ENCODE measurements around the gene PGM2. TPM values are rescaled to one million over a fixed set of nuclear protein-coding genes. Genes with fewer than 3 reads are reported as not detected.

The PGM2 gene
- total and polyA plus RNA-seq, 10 of the 15 experiments (the other 5 are each of a cell fraction or from before 2014, with no cell fraction given) = 11.9 to 41.7 (median 37.1) TPM

DNA sequence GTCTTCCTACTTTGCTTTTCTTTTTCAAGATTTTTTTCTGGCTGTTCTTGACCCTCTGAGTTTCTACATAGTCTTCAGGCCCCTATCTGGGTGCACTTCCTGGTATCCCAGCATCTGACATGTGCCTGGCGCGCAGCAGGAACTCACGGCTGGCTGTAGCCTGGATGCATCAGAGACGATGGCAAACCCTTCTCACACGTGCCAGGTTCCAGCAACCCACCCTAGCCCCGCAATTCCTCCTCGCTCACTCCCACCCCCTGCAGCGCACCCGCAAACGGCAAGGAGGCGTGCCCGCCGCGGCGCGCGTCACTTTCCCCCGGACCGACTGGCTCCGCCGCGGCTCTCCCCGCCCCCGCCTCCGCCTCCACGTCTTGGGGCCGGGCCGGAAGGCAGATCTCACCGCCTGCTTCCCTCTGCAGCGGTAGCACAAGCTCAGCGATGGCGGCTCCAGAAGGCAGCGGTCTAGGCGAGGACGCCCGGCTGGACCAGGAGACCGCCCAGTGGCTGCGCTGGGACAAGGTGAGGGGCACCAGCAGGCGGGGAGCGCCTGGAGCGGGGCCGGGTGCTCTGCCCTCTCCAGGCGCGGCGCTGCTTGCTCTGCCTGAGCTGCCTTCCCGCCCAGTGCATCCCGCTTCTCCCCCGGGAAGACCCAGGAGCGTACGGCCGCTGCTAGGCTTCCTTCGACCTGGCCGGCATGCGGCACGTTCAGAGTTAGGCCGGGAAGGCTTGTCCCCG is at the start of gene PGM2 (continued):
- TF ChIP-seq, protein P1, sequence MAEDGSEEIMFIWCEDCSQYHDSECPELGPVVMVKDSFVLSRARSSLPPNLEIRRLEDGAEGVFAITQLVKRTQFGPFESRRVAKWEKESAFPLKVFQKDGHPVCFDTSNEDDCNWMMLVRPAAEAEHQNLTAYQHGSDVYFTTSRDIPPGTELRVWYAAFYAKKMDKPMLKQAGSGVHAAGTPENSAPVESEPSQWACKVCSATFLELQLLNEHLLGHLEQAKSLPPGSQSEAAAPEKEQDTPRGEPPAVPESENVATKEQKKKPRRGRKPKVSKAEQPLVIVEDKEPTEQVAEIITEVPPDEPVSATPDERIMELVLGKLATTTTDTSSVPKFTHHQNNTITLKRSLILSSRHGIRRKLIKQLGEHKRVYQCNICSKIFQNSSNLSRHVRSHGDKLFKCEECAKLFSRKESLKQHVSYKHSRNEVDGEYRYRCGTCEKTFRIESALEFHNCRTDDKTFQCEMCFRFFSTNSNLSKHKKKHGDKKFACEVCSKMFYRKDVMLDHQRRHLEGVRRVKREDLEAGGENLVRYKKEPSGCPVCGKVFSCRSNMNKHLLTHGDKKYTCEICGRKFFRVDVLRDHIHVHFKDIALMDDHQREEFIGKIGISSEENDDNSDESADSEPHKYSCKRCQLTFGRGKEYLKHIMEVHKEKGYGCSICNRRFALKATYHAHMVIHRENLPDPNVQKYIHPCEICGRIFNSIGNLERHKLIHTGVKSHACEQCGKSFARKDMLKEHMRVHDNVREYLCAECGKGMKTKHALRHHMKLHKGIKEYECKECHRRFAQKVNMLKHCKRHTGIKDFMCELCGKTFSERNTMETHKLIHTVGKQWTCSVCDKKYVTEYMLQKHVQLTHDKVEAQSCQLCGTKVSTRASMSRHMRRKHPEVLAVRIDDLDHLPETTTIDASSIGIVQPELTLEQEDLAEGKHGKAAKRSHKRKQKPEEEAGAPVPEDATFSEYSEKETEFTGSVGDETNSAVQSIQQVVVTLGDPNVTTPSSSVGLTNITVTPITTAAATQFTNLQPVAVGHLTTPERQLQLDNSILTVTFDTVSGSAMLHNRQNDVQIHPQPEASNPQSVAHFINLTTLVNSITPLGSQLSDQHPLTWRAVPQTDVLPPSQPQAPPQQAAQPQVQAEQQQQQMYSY (CRISPR knock-in tag; IDR thresholded peaks at IDR 0.05) = no peak
- no peak for TF ChIP-seq ZNF24 (IDR thresholded peaks at IDR 0.05)
- no peak; the same call in 1 of the 2 replicates for TF ChIP-seq CBX5 (IDR thresholded peaks at IDR 0.05; ENCODE audit: low read depth)
- no peak for TF ChIP-seq SMARCA5 (IDR thresholded peaks at IDR 0.05)
- peak; percentile 90 for TF ChIP-seq IKZF1 (conservative IDR thresholded peaks at IDR 0.05)
- peak; percentile 44 for TF ChIP-seq RUNX3 (IDR thresholded peaks at IDR 0.05; ENCODE audit: low read length)
- TF ChIP-seq HDAC2 (IDR thresholded peaks at IDR 0.05) = no peak
- TF ChIP-seq, protein P2, sequence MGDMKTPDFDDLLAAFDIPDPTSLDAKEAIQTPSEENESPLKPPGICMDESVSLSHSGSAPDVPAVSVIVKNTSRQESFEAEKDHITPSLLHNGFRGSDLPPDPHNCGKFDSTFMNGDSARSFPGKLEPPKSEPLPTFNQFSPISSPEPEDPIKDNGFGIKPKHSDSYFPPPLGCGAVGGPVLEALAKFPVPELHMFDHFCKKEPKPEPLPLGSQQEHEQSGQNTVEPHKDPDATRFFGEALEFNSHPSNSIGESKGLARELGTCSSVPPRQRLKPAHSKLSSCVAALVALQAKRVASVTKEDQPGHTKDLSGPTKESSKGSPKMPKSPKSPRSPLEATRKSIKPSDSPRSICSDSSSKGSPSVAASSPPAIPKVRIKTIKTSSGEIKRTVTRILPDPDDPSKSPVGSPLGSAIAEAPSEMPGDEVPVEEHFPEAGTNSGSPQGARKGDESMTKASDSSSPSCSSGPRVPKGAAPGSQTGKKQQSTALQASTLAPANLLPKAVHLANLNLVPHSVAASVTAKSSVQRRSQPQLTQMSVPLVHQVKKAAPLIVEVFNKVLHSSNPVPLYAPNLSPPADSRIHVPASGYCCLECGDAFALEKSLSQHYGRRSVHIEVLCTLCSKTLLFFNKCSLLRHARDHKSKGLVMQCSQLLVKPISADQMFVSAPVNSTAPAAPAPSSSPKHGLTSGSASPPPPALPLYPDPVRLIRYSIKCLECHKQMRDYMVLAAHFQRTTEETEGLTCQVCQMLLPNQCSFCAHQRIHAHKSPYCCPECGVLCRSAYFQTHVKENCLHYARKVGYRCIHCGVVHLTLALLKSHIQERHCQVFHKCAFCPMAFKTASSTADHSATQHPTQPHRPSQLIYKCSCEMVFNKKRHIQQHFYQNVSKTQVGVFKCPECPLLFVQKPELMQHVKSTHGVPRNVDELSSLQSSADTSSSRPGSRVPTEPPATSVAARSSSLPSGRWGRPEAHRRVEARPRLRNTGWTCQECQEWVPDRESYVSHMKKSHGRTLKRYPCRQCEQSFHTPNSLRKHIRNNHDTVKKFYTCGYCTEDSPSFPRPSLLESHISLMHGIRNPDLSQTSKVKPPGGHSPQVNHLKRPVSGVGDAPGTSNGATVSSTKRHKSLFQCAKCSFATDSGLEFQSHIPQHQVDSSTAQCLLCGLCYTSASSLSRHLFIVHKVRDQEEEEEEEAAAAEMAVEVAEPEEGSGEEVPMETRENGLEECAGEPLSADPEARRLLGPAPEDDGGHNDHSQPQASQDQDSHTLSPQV (IDR thresholded peaks at IDR 0.05) = no peak
- no peak for TF ChIP-seq IRF4 (IDR thresholded peaks at IDR 0.05; ENCODE audit: low read depth, low read length)
- no peak for TF ChIP-seq ZZZ3 (IDR thresholded peaks at IDR 0.05; ENCODE audit: control insufficient read depth, insufficient read length, low read depth)
- no peak for TF ChIP-seq ZNF217 (IDR thresholded peaks at IDR 0.05)
- TF ChIP-seq WRNIP1 (IDR thresholded peaks at IDR 0.05; ENCODE audit: borderline replicate concordance, low read depth, low read length) = no peak
- TF ChIP-seq, protein P3, sequence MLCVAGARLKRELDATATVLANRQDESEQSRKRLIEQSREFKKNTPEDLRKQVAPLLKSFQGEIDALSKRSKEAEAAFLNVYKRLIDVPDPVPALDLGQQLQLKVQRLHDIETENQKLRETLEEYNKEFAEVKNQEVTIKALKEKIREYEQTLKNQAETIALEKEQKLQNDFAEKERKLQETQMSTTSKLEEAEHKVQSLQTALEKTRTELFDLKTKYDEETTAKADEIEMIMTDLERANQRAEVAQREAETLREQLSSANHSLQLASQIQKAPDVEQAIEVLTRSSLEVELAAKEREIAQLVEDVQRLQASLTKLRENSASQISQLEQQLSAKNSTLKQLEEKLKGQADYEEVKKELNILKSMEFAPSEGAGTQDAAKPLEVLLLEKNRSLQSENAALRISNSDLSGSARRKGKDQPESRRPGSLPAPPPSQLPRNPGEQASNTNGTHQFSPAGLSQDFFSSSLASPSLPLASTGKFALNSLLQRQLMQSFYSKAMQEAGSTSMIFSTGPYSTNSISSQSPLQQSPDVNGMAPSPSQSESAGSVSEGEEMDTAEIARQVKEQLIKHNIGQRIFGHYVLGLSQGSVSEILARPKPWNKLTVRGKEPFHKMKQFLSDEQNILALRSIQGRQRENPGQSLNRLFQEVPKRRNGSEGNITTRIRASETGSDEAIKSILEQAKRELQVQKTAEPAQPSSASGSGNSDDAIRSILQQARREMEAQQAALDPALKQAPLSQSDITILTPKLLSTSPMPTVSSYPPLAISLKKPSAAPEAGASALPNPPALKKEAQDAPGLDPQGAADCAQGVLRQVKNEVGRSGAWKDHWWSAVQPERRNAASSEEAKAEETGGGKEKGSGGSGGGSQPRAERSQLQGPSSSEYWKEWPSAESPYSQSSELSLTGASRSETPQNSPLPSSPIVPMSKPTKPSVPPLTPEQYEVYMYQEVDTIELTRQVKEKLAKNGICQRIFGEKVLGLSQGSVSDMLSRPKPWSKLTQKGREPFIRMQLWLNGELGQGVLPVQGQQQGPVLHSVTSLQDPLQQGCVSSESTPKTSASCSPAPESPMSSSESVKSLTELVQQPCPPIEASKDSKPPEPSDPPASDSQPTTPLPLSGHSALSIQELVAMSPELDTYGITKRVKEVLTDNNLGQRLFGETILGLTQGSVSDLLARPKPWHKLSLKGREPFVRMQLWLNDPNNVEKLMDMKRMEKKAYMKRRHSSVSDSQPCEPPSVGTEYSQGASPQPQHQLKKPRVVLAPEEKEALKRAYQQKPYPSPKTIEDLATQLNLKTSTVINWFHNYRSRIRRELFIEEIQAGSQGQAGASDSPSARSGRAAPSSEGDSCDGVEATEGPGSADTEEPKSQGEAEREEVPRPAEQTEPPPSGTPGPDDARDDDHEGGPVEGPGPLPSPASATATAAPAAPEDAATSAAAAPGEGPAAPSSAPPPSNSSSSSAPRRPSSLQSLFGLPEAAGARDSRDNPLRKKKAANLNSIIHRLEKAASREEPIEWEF (IDR thresholded peaks at IDR 0.05; ENCODE audit: insufficient replicate concordance, low read depth, low read length) = no peak
- TF ChIP-seq NBN (IDR thresholded peaks at IDR 0.05) = peak; percentile 52; the same call in 1 of the 2 replicates
- TF ChIP-seq RELA (IDR thresholded peaks at IDR 0.05; ENCODE audit: borderline replicate concordance, partially characterized antibody) = peak; percentile 61
- TF ChIP-seq, protein P4, sequence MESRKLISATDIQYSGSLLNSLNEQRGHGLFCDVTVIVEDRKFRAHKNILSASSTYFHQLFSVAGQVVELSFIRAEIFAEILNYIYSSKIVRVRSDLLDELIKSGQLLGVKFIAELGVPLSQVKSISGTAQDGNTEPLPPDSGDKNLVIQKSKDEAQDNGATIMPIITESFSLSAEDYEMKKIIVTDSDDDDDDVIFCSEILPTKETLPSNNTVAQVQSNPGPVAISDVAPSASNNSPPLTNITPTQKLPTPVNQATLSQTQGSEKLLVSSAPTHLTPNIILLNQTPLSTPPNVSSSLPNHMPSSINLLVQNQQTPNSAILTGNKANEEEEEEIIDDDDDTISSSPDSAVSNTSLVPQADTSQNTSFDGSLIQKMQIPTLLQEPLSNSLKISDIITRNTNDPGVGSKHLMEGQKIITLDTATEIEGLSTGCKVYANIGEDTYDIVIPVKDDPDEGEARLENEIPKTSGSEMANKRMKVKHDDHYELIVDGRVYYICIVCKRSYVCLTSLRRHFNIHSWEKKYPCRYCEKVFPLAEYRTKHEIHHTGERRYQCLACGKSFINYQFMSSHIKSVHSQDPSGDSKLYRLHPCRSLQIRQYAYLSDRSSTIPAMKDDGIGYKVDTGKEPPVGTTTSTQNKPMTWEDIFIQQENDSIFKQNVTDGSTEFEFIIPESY (IDR thresholded peaks at IDR 0.05) = no peak
